OCI-LY7 (cell line): ENCODE results near the gene AGTR1.

ENCODE experiments used
- CTCF ChIP-seq: fragments of 200-600 bp; sonication (generic); conservative IDR thresholded peaks from 2 replicates; pipeline ENCODE4 v1.5.1; 2014; ENCODE audit warnings: mild to moderate bottlenecking, antibody characterized with exemption, low read length, moderate library complexity, mixed read lengths
- EZH2phosphoT487 ChIP-seq: fragments of 200-600 bp; sonication (generic); IDR thresholded peaks from 2 replicates; pipeline ENCODE4 v1.6.1; 2018; ENCODE audit warnings: low read depth, borderline replicate concordance, mild to moderate bottlenecking, mixed run types, antibody characterized with exemption, low read length, moderate library complexity, mixed read lengths

DNA sequence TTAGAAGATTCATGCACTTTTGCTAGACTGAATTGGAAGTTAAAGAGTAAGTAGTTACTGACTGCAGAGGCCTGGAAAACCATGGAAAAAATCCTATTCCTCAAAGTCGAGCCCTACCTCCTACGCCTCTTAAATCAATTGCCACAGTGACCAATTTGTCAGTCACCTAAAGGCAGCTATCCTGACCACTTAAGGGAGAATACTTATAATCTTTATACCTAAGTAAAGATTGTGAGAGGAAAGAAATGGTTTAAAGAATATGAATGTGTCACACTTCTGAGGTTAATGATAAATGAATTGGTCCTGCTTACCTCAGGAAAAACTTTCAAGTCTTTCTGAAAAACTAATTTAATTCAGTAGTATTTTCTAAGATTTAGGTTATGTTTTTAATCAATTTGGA is 42.6 kb downstream of the AGTR1 start:
- no peak for TF ChIP-seq CTCF
- TF ChIP-seq EZH2phosphoT487: no peak
